Adrenal gland (tissue), 5 donors: ENCODE data around the gene PHF2.

Source experiments
- POLR2A ChIP-seq, 2 donors: fragments of 450-650 bp; IDR thresholded peaks; one replicate each; pipeline ENCODE4 v1.6.1; 2017; ENCODE audit warnings: antibody characterized with exemption in 2 of 2, mild to moderate bottlenecking in 2 of 2, moderate library complexity in 1 of 2
- TF ChIP-seq, protein P1 (sequence below), 6 experiments: fragments of 450-650 bp in 4 of 6; fragments of 200-600 bp in 2 of 6; sonication (generic) in 1 of 6; IDR thresholded peaks; 1 replicate in 5 of 6; 2 replicates in 1 of 6; pipeline versions ENCODE4 v1.5.1 to v1.8.0; 2016 to 2021; ENCODE audit warnings: antibody characterized with exemption in 6 of 6, mild to moderate bottlenecking in 2 of 6, moderate library complexity in 1 of 6
- donor health status: DM: no; HTN: no; CAD: no.

- TF ChIP-seq, protein P1, sequence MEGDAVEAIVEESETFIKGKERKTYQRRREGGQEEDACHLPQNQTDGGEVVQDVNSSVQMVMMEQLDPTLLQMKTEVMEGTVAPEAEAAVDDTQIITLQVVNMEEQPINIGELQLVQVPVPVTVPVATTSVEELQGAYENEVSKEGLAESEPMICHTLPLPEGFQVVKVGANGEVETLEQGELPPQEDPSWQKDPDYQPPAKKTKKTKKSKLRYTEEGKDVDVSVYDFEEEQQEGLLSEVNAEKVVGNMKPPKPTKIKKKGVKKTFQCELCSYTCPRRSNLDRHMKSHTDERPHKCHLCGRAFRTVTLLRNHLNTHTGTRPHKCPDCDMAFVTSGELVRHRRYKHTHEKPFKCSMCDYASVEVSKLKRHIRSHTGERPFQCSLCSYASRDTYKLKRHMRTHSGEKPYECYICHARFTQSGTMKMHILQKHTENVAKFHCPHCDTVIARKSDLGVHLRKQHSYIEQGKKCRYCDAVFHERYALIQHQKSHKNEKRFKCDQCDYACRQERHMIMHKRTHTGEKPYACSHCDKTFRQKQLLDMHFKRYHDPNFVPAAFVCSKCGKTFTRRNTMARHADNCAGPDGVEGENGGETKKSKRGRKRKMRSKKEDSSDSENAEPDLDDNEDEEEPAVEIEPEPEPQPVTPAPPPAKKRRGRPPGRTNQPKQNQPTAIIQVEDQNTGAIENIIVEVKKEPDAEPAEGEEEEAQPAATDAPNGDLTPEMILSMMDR (IDR thresholded peaks at IDR 0.05) = no peak
- TF ChIP-seq POLR2A (IDR thresholded peaks at IDR 0.05) = no peak
Measured at GRCh38 chr9:93644397-93645088, 68.2 kb downstream of the PHF2 start.
